ENCODE measurements around the gene SLC1A7.

Gene SLC1A7

GRCh38 chr1:53122201-53122885 lies 20.1 kb downstream of the SLC1A7 start:
- TF ChIP-seq GATA3 (IDR thresholded peaks at IDR 0.05; ENCODE audit: low read depth, low read length) (no peak), GATA2 (IDR thresholded peaks at IDR 0.05; ENCODE audit: low read depth, low read length) (no peak)

GRCh38 chr1:53121319-53122172 lies 20.9 kb downstream of the SLC1A7 start:
- TF ChIP-seq GATA2 (IDR thresholded peaks at IDR 0.05; ENCODE audit: low read depth, low read length): no peak
- TF ChIP-seq GATA3 (IDR thresholded peaks at IDR 0.05; ENCODE audit: low read depth, low read length): no peak

DNA sequence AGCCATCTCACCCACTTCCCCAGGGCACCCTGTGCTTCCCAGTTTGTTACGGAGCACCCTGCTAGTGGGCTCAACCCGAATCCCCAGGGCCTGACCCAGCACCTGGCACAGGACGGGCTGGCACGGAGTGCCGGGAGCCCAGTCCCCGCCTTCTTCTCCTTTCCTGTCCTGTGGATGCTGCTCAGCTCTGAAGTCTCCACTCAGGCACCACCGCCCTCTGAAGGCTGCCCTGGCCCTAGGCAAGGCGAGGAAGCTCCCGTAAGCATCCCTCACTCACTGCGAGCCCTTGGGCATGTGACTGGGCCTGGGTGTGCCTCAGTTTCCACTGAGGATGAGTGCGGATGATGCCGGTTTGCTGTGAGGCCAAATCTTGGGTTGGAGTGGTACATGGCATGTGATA lies 21.8 kb downstream of the SLC1A7 start:
- TF ChIP-seq GATA2 (IDR thresholded peaks at IDR 0.05; ENCODE audit: low read depth, low read length) (no peak), GATA3 (IDR thresholded peaks at IDR 0.05; ENCODE audit: low read depth, low read length) (no peak)

- no peak for TF ChIP-seq GATA3 (IDR thresholded peaks at IDR 0.05; ENCODE audit: low read depth, low read length)
- TF ChIP-seq GATA2 (IDR thresholded peaks at IDR 0.05; ENCODE audit: low read depth, low read length): no peak
Measured at GRCh38 chr1:53117836-53118235, 24.6 kb downstream of the SLC1A7 start.

DNA sequence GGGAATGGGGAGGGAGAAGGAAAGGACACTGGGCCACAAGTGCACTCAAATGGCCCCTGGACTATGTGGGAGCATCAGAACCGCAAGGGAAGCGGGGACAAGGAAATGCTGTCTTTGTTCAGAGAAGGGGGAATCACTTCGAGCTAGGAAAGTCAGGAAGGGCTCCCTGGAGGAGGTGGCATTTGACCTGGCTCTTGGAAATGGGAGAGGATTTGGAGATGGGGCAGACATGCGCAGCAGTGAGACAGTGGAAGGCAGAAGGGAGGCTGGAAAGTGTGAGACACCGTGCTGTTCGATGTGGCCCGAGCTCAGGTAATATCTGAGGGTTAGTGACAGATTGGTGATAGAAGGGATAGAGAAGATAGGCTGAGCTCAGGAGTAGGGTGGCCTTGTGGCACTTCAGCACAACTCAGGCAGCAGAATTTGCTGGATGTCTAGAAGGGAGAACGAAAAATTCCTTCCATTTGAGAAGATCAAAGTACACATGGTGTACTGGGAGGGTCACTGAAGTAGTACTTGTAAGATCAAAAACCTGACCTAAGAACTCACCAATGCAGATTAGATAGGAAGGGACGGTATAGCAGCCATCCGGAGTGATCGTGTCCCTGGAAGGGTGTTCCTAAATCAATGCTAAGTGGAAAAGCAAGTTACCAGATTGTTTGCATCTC lies 25.4 kb downstream of the SLC1A7 start:
- no peak for TF ChIP-seq GATA2 (IDR thresholded peaks at IDR 0.05; ENCODE audit: low read depth, low read length)
- no peak for TF ChIP-seq GATA3 (IDR thresholded peaks at IDR 0.05; ENCODE audit: low read depth, low read length)

- TF ChIP-seq GATA2 (IDR thresholded peaks at IDR 0.05; ENCODE audit: low read depth, low read length) (no peak), GATA3 (IDR thresholded peaks at IDR 0.05; ENCODE audit: low read depth, low read length) (no peak)
Measured at GRCh38 chr1:53116307-53116810, 26.1 kb downstream of the SLC1A7 start.

DNA sequence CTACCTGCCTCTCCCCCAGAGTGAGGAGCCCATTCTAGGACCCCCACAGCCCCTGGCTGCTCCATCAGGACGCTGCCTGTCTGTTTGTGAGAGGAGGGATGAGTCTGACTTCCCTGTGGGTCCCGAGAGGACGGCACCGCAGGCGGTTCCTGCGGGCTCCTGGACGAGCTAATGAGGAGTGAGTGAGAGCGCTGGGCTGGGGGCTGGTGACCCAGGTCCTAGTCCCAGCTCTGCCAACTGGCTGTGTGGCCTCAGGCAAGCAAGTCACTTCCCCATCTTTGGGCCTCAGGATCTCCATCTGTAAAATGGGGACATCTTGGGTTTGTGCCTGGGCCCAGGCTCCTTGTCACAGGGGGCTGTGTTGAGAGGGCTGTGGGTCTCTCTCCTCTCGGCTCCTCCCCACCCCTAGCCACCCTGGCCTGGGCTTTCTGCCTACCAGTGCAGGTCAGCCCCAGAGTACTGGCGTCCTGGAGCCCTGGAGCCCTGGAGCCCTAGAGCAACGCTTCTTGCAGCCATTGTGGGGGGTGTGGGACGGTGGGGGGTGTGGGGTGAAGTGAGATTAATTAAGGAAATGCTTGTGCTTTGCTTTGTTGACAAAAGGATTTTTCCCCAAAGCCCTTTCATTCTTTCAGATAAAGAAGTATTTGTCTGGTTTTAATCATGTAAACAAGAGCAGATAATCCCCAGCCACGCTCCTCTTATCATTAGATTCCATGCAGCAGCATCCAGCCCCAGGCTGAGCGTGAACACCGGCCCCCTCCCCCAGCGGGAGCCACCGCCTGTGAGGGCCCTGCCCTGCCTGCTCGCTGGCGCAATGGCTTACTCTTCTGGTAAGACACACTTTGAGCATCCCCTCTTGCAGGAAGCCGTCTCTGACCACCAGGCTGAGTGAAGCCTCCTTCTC lies 26.8 kb downstream of the SLC1A7 start:
- TF ChIP-seq GATA2 (IDR thresholded peaks at IDR 0.05; ENCODE audit: low read depth, low read length) (peak; percentile 95), GATA3 (IDR thresholded peaks at IDR 0.05; ENCODE audit: low read depth, low read length) (no peak)

DNA sequence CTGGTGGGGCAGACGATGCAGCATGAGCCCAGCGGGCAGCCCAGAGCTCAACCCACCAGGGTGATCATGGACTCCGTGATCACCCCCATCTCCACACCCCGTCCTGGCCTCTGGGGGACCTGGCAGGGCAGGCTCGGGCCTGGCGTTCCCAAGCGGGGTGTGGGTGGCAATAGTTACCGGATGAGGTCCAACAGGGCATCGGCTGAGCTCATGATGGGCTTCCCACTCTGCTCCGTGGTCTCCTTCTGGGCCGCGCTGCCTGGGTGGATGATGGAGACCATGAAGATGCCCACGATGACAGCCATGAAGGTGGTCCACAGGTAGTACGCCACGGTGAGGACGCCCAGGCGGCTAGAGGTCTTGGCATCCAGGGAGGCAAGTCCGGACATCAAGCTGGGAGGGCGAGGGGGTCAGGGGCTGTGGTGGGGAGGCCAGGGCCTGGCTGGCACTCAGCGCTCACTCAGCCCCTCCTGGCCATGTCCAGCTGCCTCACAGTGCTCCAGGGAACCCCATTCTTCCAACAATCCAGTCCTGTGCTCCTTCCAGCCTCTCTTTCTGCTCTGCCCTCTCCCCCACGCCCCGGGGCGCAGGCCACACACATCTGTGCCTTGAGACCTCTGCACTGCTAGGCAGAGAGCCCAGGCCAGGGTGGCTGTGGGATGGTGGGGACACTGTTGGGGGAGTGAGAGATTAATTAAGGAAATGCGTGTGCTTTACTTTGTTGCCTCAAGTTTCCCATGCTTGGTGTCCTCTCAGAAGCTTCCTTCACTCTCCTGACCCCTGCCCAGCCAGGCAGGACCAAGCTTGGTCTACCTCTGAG lies 27.6 kb downstream of the SLC1A7 start:
- TF ChIP-seq GATA3 (IDR thresholded peaks at IDR 0.05; ENCODE audit: low read depth, low read length) (no peak), GATA2 (IDR thresholded peaks at IDR 0.05; ENCODE audit: low read depth, low read length) (no peak)

DNA sequence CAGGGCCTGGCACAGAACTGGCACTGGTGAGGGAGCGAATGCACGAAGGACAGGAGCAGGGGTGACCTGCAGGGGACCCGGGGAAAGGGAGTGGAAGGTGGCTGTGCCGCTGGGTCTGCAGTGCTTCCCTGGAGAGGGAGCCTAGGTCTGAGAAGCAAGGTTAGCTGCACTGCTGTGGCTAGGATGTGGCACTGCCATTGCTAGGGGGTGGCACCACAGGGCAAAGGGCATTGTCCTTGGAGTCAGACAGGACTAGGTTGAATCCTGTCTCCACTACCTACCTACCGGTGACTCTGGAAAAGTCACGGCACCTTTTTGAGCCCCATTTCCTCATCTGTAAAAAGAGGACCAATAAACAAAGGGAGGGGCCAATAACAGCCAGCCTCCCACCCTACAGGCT lies 28.3 kb downstream of the SLC1A7 start:
- TF ChIP-seq GATA2 (IDR thresholded peaks at IDR 0.05; ENCODE audit: low read depth, low read length): no peak
- no peak for TF ChIP-seq GATA3 (IDR thresholded peaks at IDR 0.05; ENCODE audit: low read depth, low read length)

- TF ChIP-seq GATA3 (IDR thresholded peaks at IDR 0.05; ENCODE audit: low read depth, low read length) (no peak), GATA2 (IDR thresholded peaks at IDR 0.05; ENCODE audit: low read depth, low read length) (no peak)
Measured at GRCh38 chr1:53112861-53113260, 29.6 kb downstream of the SLC1A7 start.

DNA sequence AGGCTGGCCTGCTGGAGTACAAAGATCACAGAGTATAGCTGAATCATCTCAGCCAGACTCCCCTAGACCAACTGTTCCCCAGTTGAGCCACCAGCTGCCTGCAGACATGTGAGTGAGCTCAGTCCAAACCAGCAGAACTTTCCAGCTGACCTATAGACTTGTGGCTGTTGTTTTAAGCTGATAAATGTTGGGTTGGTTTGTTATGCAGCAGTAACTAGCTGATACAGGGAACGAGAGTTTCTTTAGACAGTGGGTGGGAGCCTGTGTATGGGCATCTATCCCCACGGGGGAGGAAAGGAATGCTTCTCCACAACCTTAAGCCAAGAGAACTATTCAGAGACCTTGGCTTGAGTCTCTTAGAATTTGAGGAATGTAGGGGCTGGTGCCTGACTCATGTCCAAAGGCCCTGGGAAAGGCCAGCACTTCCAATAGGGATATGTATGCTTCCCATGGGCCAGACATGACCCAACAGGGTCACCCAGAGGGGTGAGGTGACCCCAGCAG lies 30.1 kb downstream of the SLC1A7 start:
- TF ChIP-seq GATA3 (IDR thresholded peaks at IDR 0.05; ENCODE audit: low read depth, low read length): no peak
- no peak for TF ChIP-seq GATA2 (IDR thresholded peaks at IDR 0.05; ENCODE audit: low read depth, low read length)

- TF ChIP-seq GATA2 (IDR thresholded peaks at IDR 0.05; ENCODE audit: low read depth, low read length) (no peak), GATA3 (IDR thresholded peaks at IDR 0.05; ENCODE audit: low read depth, low read length) (no peak)
Measured at GRCh38 chr1:53111693-53112092, 30.7 kb downstream of the SLC1A7 start.

All from SH-SY5Y (cell line).